ENCODE results near the gene TASP1.
"Not testable (repeated sequence)": the region's sequence is repeated elsewhere in the genome, so short reads cannot be mapped to it uniquely, and the experiment has no call there.

The TASP1 gene

GRCh38 chr20:13648291-13649228 lies 9.8 kb upstream of the TASP1 start:
- no peak for DNase-seq

- DNase-seq, result no peak
Measured at GRCh38 chr20:13644010-13644409, 5.3 kb upstream of the TASP1 start.

- DNase-seq, result no peak
Measured at GRCh38 chr20:13639150-13639497, 392 bp upstream of the TASP1 start.

GRCh38 chr20:13638162-13638495 lies 603 bp downstream of the TASP1 start:
- DNase-seq, result peak; percentile 0

GRCh38 chr20:13632431-13632830 lies 6.3 kb downstream of the TASP1 start:
- no peak for DNase-seq

GRCh38 chr20:13627525-13627924 lies 11.2 kb downstream of the TASP1 start:
- not testable (repeated sequence) for DNase-seq

- DNase-seq, result no peak
Measured at GRCh38 chr20:13626724-13627123, 12.0 kb downstream of the TASP1 start.

- DNase-seq, result no peak
Measured at GRCh38 chr20:13625304-13625979, 13.3 kb downstream of the TASP1 start.

GRCh38 chr20:13619415-13619814 lies 19.3 kb downstream of the TASP1 start:
- not testable (repeated sequence) for DNase-seq

GRCh38 chr20:13618456-13618855 lies 20.3 kb downstream of the TASP1 start:
- DNase-seq, result not testable (repeated sequence)

- DNase-seq, result not testable (repeated sequence)
Measured at GRCh38 chr20:13617585-13617984, 21.1 kb downstream of the TASP1 start.

GRCh38 chr20:13616713-13617112 lies 22.0 kb downstream of the TASP1 start:
- not testable (repeated sequence) for DNase-seq

GRCh38 chr20:13613917-13614316 lies 24.8 kb downstream of the TASP1 start:
- DNase-seq, result no peak

GRCh38 chr20:13611611-13612125 lies 27.1 kb downstream of the TASP1 start:
- no peak for DNase-seq

GRCh38 chr20:13610184-13610583 lies 28.5 kb downstream of the TASP1 start:
- no peak for DNase-seq

- no peak for DNase-seq
Measured at GRCh38 chr20:13608066-13608465, 30.7 kb downstream of the TASP1 start.

GRCh38 chr20:13593423-13593822 lies 45.3 kb downstream of the TASP1 start:
- not testable (repeated sequence) for DNase-seq

GRCh38 chr20:13588049-13588448 lies 50.7 kb downstream of the TASP1 start:
- no peak for DNase-seq

GRCh38 chr20:13587370-13587769 lies 51.4 kb downstream of the TASP1 start:
- DNase-seq, result no peak

- no peak for DNase-seq
Measured at GRCh38 chr20:13586133-13586532, 52.6 kb downstream of the TASP1 start.

GRCh38 chr20:13581451-13581850 lies 57.3 kb downstream of the TASP1 start:
- no peak for DNase-seq

GRCh38 chr20:13580707-13581106 lies 58.0 kb downstream of the TASP1 start:
- DNase-seq, result no peak

GRCh38 chr20:13574071-13574470 lies 64.7 kb downstream of the TASP1 start:
- DNase-seq, result no peak

GRCh38 chr20:13571662-13572061 lies 67.1 kb downstream of the TASP1 start:
- no peak for DNase-seq
